HepG2 (cell line): ENCODE data around the gene TASP1. TPM values are rescaled to one million over a fixed set of nuclear protein-coding genes. Genes with fewer than 3 reads are reported as not detected.
A peak's percentile ranks its signal among the peaks of the same experiment; 100 is the strongest.

Source experiments
- CHD4 ChIP-seq: fragments of 200-600 bp; sonication (generic); IDR thresholded peaks from 2 replicates; pipeline ENCODE4 v1.7.0; 2017; ENCODE audit warnings: mild to moderate bottlenecking, low read length, borderline replicate concordance
- ESRRA ChIP-seq: sonication (generic); formaldehyde crosslinking; IDR thresholded peaks from 2 replicates; pipeline ENCODE4 v1.5.1; 2020; ENCODE audit warnings: mild to moderate bottlenecking, low read depth, missing genetic modification reagents
- FOXA3 ChIP-seq: IDR thresholded peaks from 2 replicates; pipeline ENCODE4 v1.6.1; 2016; ENCODE audit warnings: missing genetic modification reagents, missing compliant biosample characterization
- GABPB1 ChIP-seq: IDR thresholded peaks from 2 replicates; pipeline ENCODE4 v1.6.1; 2016; ENCODE audit warnings: mild to moderate bottlenecking, missing genetic modification reagents, moderate library complexity, missing compliant biosample characterization
- JUND ChIP-seq: sonication (generic); formaldehyde crosslinking; IDR thresholded peaks from 2 replicates; pipeline ENCODE4 v1.8.0; 2022; ENCODE audit warnings: mild to moderate bottlenecking, missing genetic modification reagents
- KDM4B ChIP-seq: sonication (generic); formaldehyde crosslinking; IDR thresholded peaks from 2 replicates; pipeline ENCODE4 v1.4.0; 2020; ENCODE audit warnings: missing genetic modification reagents
- MTA1 ChIP-seq: sonication (generic); formaldehyde crosslinking; IDR thresholded peaks from 2 replicates; pipeline ENCODE4 v1.4.0; 2020; ENCODE audit warnings: missing genetic modification reagents, mild to moderate bottlenecking, borderline replicate concordance
- NR2F2 ChIP-seq: IDR thresholded peaks from 2 replicates; pipeline ENCODE4 v1.6.1; 2012; ENCODE audit warnings: low read depth, inconsistent platforms, borderline replicate concordance
- PAX8 ChIP-seq: sonication (generic); formaldehyde crosslinking; IDR thresholded peaks from 2 replicates; pipeline ENCODE4 v1.8.0; 2022; ENCODE audit warnings: mild to moderate bottlenecking, missing genetic modification reagents, borderline replicate concordance
- SNAPC4 ChIP-seq: sonication (generic); formaldehyde crosslinking; IDR thresholded peaks from 2 replicates; pipeline ENCODE4 v1.4.0; 2020; ENCODE audit warnings: mild to moderate bottlenecking, missing genetic modification reagents
- SOX13 ChIP-seq, 3 experiments: fragments of 450-650 bp in 1 of 3; sonication (generic) in 1 of 3; formaldehyde crosslinking in 1 of 3; IDR thresholded peaks in 2 of 3; conservative IDR thresholded peaks in 1 of 3; 2 replicates each; pipeline versions ENCODE4 v1.5.0 to v1.6.1; 2016 to 2020; ENCODE audit warnings: antibody characterized with exemption in 1 of 3, mild to moderate bottlenecking in 1 of 3, missing compliant biosample characterization in 1 of 3, missing genetic modification reagents in 1 of 3, moderate library complexity in 1 of 3
- SP140L ChIP-seq: sonication (generic); formaldehyde crosslinking; IDR thresholded peaks from 2 replicates; pipeline ENCODE4 v1.4.0; 2020; ENCODE audit warnings: missing genetic modification reagents, borderline replicate concordance
- TSC22D2 ChIP-seq: sonication (generic); formaldehyde crosslinking; IDR thresholded peaks from 2 replicates; pipeline ENCODE4 v1.5.1; 2020; ENCODE audit warnings: missing genetic modification reagents, mild to moderate bottlenecking, borderline replicate concordance
- ZFAT ChIP-seq: sonication (generic); formaldehyde crosslinking; conservative IDR thresholded peaks from 2 replicates; pipeline ENCODE4 v1.8.1; 2023; ENCODE audit warnings: missing genetic modification reagents, inconsistent platforms
- ZNF12 ChIP-seq: sonication (generic); formaldehyde crosslinking; IDR thresholded peaks from 2 replicates; pipeline ENCODE4 v1.5.0; 2020; ENCODE audit warnings: missing genetic modification reagents
- ZNF251 ChIP-seq: sonication (generic); formaldehyde crosslinking; IDR thresholded peaks from 2 replicates; pipeline ENCODE4 v1.9.0; 2021; ENCODE audit warnings: mild to moderate bottlenecking, missing genetic modification reagents
- ZNF292 ChIP-seq: sonication (generic); formaldehyde crosslinking; IDR thresholded peaks from 2 replicates; pipeline ENCODE4 v1.8.1; 2022; ENCODE audit warnings: mild to moderate bottlenecking, low read depth, missing genetic modification reagents, borderline replicate concordance
- ZNF441 ChIP-seq: sonication (generic); formaldehyde crosslinking; IDR thresholded peaks from 2 replicates; pipeline ENCODE4 v1.7.0; 2021; ENCODE audit warnings: missing genetic modification reagents, borderline replicate concordance
- ZNF543 ChIP-seq: sonication (generic); formaldehyde crosslinking; IDR thresholded peaks from 2 replicates; pipeline ENCODE4 v1.4.0; 2020; ENCODE audit warnings: mild to moderate bottlenecking, missing genetic modification reagents
- ZNF557 ChIP-seq: sonication (generic); formaldehyde crosslinking; IDR thresholded peaks from 2 replicates; pipeline ENCODE4 v1.4.0; 2020; ENCODE audit warnings: missing genetic modification reagents
- ZNF710 ChIP-seq: sonication (generic); formaldehyde crosslinking; IDR thresholded peaks from 2 replicates; pipeline ENCODE4 v1.5.0; 2020; ENCODE audit warnings: mild to moderate bottlenecking, missing genetic modification reagents, borderline replicate concordance
- ZNF781 ChIP-seq: sonication (generic); formaldehyde crosslinking; IDR thresholded peaks from 2 replicates; pipeline ENCODE4 v1.5.1; 2020; ENCODE audit warnings: borderline replicate concordance, mild to moderate bottlenecking, missing genetic modification reagents; ENCODE audit errors: not compliant biosample characterization
- polyA plus RNA-seq, 8 experiments: library from polyadenylated mRNA; depleted of rRNA in 3 of 8; stranded (reverse) in 7 of 8; unstranded in 1 of 8; fragments of >200 nt; fragmentation: Illumina TruSeq in 4 of 8; extraction: Trizol in 4 of 8; gene quantifications; 2 replicates each; pipeline versions ENCODE4 v1.2.1 to v1.2.3, GENCODE V29; 2011 to 2016; ENCODE audit warnings: low read depth in 4 of 8, missing spikeins in 1 of 8, mixed read lengths in 1 of 8; ENCODE audit not compliant: insufficient read depth in 1 of 8
- total RNA-seq, 5 experiments: library from RNA; depleted of rRNA; stranded (reverse); fragments of >200 nt; fragmentation: Illumina TruSeq; extraction: Trizol; gene quantifications; 2 replicates each; pipeline ENCODE4 v1.2.3, GENCODE V29; 2016; ENCODE audit warnings: low read depth in 1 of 5
- TF ChIP-seq, protein P1 (sequence below): sonication (generic); formaldehyde crosslinking; IDR thresholded peaks from 2 replicates; pipeline ENCODE4 v1.5.0; 2020; ENCODE audit warnings: missing genetic modification reagents

The TASP1 gene
- total and polyA plus RNA-seq, 2 of the 13 experiments (the other 11 are each of a cell fraction or from before 2014, with no cell fraction given) = 10.0 to 25.2 TPM

GRCh38 chr20:13683833-13684232 is 45.1 kb upstream of the TASP1 start (continued):
- TF ChIP-seq SNAPC4 (CRISPR knock-in tag) (no peak), FOXA3 (0 out of 2 replicates have a peak, but pooled peaks have one; percentile 24), ZNF710 (CRISPR knock-in tag) (peak; percentile 32; the same call in 1 of the 2 replicates), ZNF441 (CRISPR knock-in tag) (no peak), ZNF12 (CRISPR knock-in tag) (no peak), CHD4 (no peak), ZNF781 (CRISPR knock-in tag) (no peak), KDM4B (CRISPR knock-in tag) (no peak), TSC22D2 (no peak), MTA1 (CRISPR knock-in tag) (no peak), GABPB1 (no peak), PAX8 (no peak), JUND (CRISPR knock-in tag) (no peak), ZNF543 (CRISPR knock-in tag) (no peak), SP140L (CRISPR knock-in tag) (no peak), ZNF292 (CRISPR knock-in tag) (no peak), NR2F2 (no peak), ZNF251 (CRISPR knock-in tag) (no peak), SOX13 (IDR thresholded peaks at IDR 0.05) (no peak), SOX13 (CRISPR knock-in tag; conservative IDR thresholded peaks at IDR 0.05 in 1 of 2, IDR thresholded peaks at IDR 0.05 in 1 of 2) (peak in 1 of 2 experiments; percentile 60; a peak in 2 of 4 replicates), ESRRA (CRISPR knock-in tag) (no peak), ZNF557 (CRISPR knock-in tag) (no peak), ZFAT (CRISPR knock-in tag) (no peak)
- TF ChIP-seq, protein P1, sequence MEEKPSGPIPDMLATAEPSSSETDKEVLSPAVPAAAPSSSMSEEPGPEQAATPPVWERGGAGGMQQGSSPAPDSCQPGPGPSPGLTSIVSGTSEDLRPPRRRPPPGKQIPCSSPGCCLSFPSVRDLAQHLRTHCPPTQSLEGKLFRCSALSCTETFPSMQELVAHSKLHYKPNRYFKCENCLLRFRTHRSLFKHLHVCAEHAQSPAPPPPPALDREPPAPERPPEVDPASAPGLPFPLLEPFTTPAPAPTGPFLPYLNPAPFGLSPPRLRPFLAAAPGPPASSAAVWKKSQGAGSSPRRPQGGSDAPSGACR (CRISPR knock-in tag) = no peak
